Lower leg skin (tissue), 4 donors: Measurements from ENCODE around the gene PLD1. TPM values are rescaled to one million over a fixed set of nuclear protein-coding genes. Genes with fewer than 3 reads are reported as not detected.
"Not testable (repeated sequence)": the region's sequence is repeated elsewhere in the genome, so short reads cannot be mapped to it uniquely, and the experiment has no call there.

Experiments
- DNase-seq, 2 donors: peaks; one replicate each; pipeline ENCODE4 v3.0.0-alpha.2; 2019; ENCODE audit warnings: low spot score in 2 of 2
- H3K4me3 ChIP-seq: fragments of 200-600 bp; sonication (generic); 2 replicates; pipeline ENCODE4 v1.5.1; 2017; ENCODE audit warnings: mild to moderate bottlenecking, low read depth; ENCODE audit not compliant: poor library complexity, severe bottlenecking
- CTCF ChIP-seq, 3 donors: fragments of 450-650 bp; IDR thresholded peaks; one replicate each; pipeline ENCODE4 v1.5.1; 2016; ENCODE audit warnings: antibody characterized with exemption in 3 of 3, mild to moderate bottlenecking in 3 of 3, moderate library complexity in 2 of 3
- POLR2A ChIP-seq, 2 donors: fragments of 450-650 bp; IDR thresholded peaks; one replicate each; pipeline ENCODE4 v1.6.1; 2016 to 2017; ENCODE audit warnings: antibody characterized with exemption in 2 of 2, mild to moderate bottlenecking in 1 of 2, moderate library complexity in 1 of 2
- WGBS, 2 donors: methylation state at CpG; one replicate each; pipeline ENCODE4 v1.1.5; 2018; 5-methylcytosine and 5-hydroxymethylcytosine counted together
- intact Hi-C: fragments of 100-400 bp; cut with DNase I; formaldehyde crosslinking; loops from one replicate; pipeline ENCODE4 v1.15.0; 2023; ENCODE audit warnings: low total_unique reads
- total RNA-seq, 4 donors: library from RNA; depleted of rRNA; stranded (reverse); fragments of >200 nt; gene quantifications; one replicate each; pipeline ENCODE4 v1.1.0, GENCODE V29; 2016

The PLD1 gene
- total RNA-seq, 4 donors from 2014 or later = 26.4 to 55.8 (median 48.7) TPM

DNA sequence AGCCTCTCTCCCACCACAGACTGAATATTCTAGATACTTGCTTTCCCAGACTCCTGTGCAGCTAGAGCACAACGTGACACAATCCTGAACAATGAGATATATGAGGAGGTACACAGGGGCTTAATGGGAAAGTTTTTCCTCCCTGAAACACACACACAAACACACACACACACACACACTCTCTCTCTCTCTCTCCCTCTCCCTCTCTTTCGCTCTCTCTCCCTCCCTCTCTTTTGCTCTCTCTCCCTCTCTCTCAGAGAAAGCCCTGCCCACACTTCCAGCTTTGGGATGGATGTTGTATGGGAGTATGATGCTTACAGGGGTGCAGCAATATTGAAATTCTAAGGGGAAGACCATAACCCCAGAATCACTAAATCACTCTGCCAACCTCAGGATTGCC lies 110.1 kb downstream of the PLD1 start:
- WGBS, 2 donors = 81 to 86% methylated on average over 2 of the region's 2 CpGs
- TF ChIP-seq POLR2A (IDR thresholded peaks at IDR 0.05) = no peak
- TF ChIP-seq CTCF (IDR thresholded peaks at IDR 0.05) = no peak

GRCh38 chr3:171699601-171700000 lies 110.7 kb downstream of the PLD1 start:
- H3K4me3 ChIP-seq = no peak overlapping the region
- no peak for DNase-seq
- TF ChIP-seq POLR2A (IDR thresholded peaks at IDR 0.05) (no peak), CTCF (IDR thresholded peaks at IDR 0.05) (no peak)
- 64 to 66% methylated on average over 5 of the region's 5 CpGs for WGBS, 2 donors
- intact Hi-C loops = no loop called here

More for the DNA sequence above, 110.1 kb downstream of the PLD1 start:
- intact Hi-C loops = no loop called here
- H3K4me3 ChIP-seq = no peak overlapping the region
- no peak for DNase-seq

- no peak overlapping the region for H3K4me3 ChIP-seq
- TF ChIP-seq CTCF (IDR thresholded peaks at IDR 0.05) = no peak
- intact Hi-C loops = no loop called here
- 89% methylated on average over 6 of the region's 6 CpGs for WGBS, 2 donors
- DNase-seq = no peak
Measured at GRCh38 chr3:171696805-171697204, 113.5 kb downstream of the PLD1 start.

DNA sequence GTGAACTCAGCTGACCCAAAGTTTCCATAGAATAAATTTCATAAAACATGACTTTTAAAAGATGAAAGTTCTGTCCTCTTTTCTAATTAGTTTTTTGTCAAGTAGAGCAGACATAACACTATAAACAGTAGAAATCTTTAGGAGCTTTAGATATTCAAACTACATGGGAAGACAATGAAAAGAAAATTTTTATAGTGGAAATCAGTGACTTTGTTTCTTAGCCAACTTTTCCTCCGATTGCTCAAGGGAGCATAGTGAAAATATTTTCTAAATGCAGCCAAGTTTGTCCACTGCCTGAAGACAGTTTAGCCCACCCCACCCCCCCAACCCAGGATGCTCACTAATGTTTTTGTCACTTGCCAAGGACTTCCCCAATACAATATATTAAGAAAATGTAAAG lies 114.9 kb downstream of the PLD1 start:
- intact Hi-C loops = no loop called here
- no peak overlapping the region for H3K4me3 ChIP-seq
- TF ChIP-seq CTCF (IDR thresholded peaks at IDR 0.05) (no peak), POLR2A (IDR thresholded peaks at IDR 0.05) (no peak)
- no peak for DNase-seq
- 37 to 56% methylated on average over 1 of the region's 1 CpG for WGBS, 2 donors

GRCh38 chr3:171694888-171695287 lies 115.4 kb downstream of the PLD1 start:
- TF ChIP-seq CTCF (IDR thresholded peaks at IDR 0.05) = no peak
- TF ChIP-seq POLR2A (IDR thresholded peaks at IDR 0.05) = no peak
- no peak overlapping the region for H3K4me3 ChIP-seq
- intact Hi-C loops = no loop called here
- 90 to 93% methylated on average over 1 of the region's 1 CpG for WGBS, 2 donors
- no peak for DNase-seq

- intact Hi-C loops, DNase-seq, H3K4me3 ChIP-seq: not testable (repeated sequence)
- WGBS, 2 donors = 97 to 98% methylated on average over 9 of the region's 9 CpGs
Measured at GRCh38 chr3:171692551-171692950, 117.7 kb downstream of the PLD1 start.
